ENCODE results near the gene ZMYM5. TPM values are rescaled to one million over a fixed set of nuclear protein-coding genes. Genes with fewer than 3 reads are reported as not detected.
"Not testable (repeated sequence)": the region's sequence is repeated elsewhere in the genome, so short reads cannot be mapped to it uniquely, and the experiment has no call there.

The ZMYM5 gene
- total RNA-seq, 1 experiment from 2014 or later, result 10.6 TPM

GRCh38 chr13:19860884-19861655 is 2.4 kb downstream of the ZMYM5 start:
- no peaks in the 10 kb centered on the region for H3K27me3 Mint-ChIP-seq (ENCODE audit: unreplicated experiment)
- peak overlapping the region; percentile 68 for H3K27ac Mint-ChIP-seq (ENCODE audit: unreplicated experiment)
- TSS peak; percentile 41 for BruUV-seq (replicated peaks)
- CTCF ChIA-PET, result interaction anchor here (0.6 to 1.5 kb wide), 3 partner anchors 26 to 944 kb away, joined by 3 to 6 read pairs (median 5); no protein-coding TSS in a partner anchor
- no peak for TF ChIP-seq CTCF (IDR thresholded peaks at IDR 0.05; ENCODE audit: unreplicated experiment)
- peaks cover 56% of the 10 kb centered on the region for H3K36me3 Mint-ChIP-seq (ENCODE audit: insufficient read depth, unreplicated experiment)
- DNase-seq, result peak; percentile 53
- intact Hi-C loops (cut with micrococcal nuclease; ENCODE audit: unreplicated experiment), result loop anchor here (5.0 kb wide), 1 partner anchor 79 kb away; the partner anchor contains the start of gene PSPC1
- no peaks in the 10 kb centered on the region for H3K4me1 Mint-ChIP-seq (ENCODE audit: low read depth, unreplicated experiment)
- H3K9me3 Mint-ChIP-seq (ENCODE audit: low read depth, unreplicated experiment), result no peaks in the 10 kb centered on the region
- peak overlapping the region; percentile 80 for H3K4me3 Mint-ChIP-seq (ENCODE audit: low read depth, unreplicated experiment)

GRCh38 chr13:19857637-19858036 is 5.8 kb downstream of the ZMYM5 start:
- H3K27me3 Mint-ChIP-seq (ENCODE audit: unreplicated experiment); CTCF ChIA-PET; H3K4me1 Mint-ChIP-seq (ENCODE audit: low read depth, unreplicated experiment); H3K27ac Mint-ChIP-seq (ENCODE audit: unreplicated experiment); DNase-seq; BruUV-seq (replicated peaks); H3K9me3 Mint-ChIP-seq (ENCODE audit: low read depth, unreplicated experiment); H3K4me3 Mint-ChIP-seq (ENCODE audit: low read depth, unreplicated experiment); intact Hi-C loops (cut with micrococcal nuclease; ENCODE audit: unreplicated experiment): not testable (repeated sequence)
- H3K36me3 Mint-ChIP-seq (ENCODE audit: insufficient read depth, unreplicated experiment), result peaks cover 33% of the 10 kb centered on the region

- no peak for DNase-seq
- H3K4me1 Mint-ChIP-seq (ENCODE audit: low read depth, unreplicated experiment), result no peaks in the 10 kb centered on the region
- no TSS peak for BruUV-seq (replicated peaks)
- H3K9me3 Mint-ChIP-seq (ENCODE audit: low read depth, unreplicated experiment), result no peaks in the 10 kb centered on the region
- intact Hi-C loops (cut with micrococcal nuclease; ENCODE audit: unreplicated experiment), result no loop called here
- no peak for TF ChIP-seq CTCF (IDR thresholded peaks at IDR 0.05; ENCODE audit: unreplicated experiment)
- H3K27ac Mint-ChIP-seq (ENCODE audit: unreplicated experiment), result no peak overlapping the region
- CTCF ChIA-PET, result interaction anchor here (0.6 kb wide), 1 partner anchor 11 kb away, joined by 3 read pairs; no protein-coding TSS in a partner anchor
- no peaks in the 10 kb centered on the region for H3K36me3 Mint-ChIP-seq (ENCODE audit: insufficient read depth, unreplicated experiment)
- no peak overlapping the region for H3K4me3 Mint-ChIP-seq (ENCODE audit: low read depth, unreplicated experiment)
- H3K27me3 Mint-ChIP-seq (ENCODE audit: unreplicated experiment), result no peaks in the 10 kb centered on the region
Measured at GRCh38 chr13:19852766-19853165, 10.7 kb downstream of the ZMYM5 start.

- peak; percentile 40 for DNase-seq
- intact Hi-C loops (cut with micrococcal nuclease; ENCODE audit: unreplicated experiment), result no loop called here
- Mint-ChIP-seq H3K27ac (ENCODE audit: unreplicated experiment) (peak overlapping the region; percentile 92), H3K4me1 (ENCODE audit: low read depth, unreplicated experiment) (no peaks in the 10 kb centered on the region), H3K27me3 (ENCODE audit: unreplicated experiment) (no peaks in the 10 kb centered on the region), H3K4me3 (ENCODE audit: low read depth, unreplicated experiment) (peak overlapping the region; percentile 37), H3K36me3 (ENCODE audit: insufficient read depth, unreplicated experiment) (peaks cover 7% of the 10 kb centered on the region), H3K9me3 (ENCODE audit: low read depth, unreplicated experiment) (no peaks in the 10 kb centered on the region)
- CTCF ChIA-PET, result interaction anchor here (0.5 to 1.0 kb wide), 6 partner anchors 17 to 263 kb away, joined by 3 to 5 read pairs (median 4); no protein-coding TSS in a partner anchor
- no TSS peak for BruUV-seq (replicated peaks)
- no peak for TF ChIP-seq CTCF (IDR thresholded peaks at IDR 0.05; ENCODE audit: unreplicated experiment)
Measured at GRCh38 chr13:19845758-19846157, 17.7 kb downstream of the ZMYM5 start.

- no TSS peak for BruUV-seq (replicated peaks)
- Mint-ChIP-seq H3K9me3 (ENCODE audit: low read depth, unreplicated experiment) (no peaks in the 10 kb centered on the region), H3K4me1 (ENCODE audit: low read depth, unreplicated experiment) (no peaks in the 10 kb centered on the region), H3K27me3 (ENCODE audit: unreplicated experiment) (no peaks in the 10 kb centered on the region), H3K4me3 (ENCODE audit: low read depth, unreplicated experiment) (no peak overlapping the region), H3K36me3 (ENCODE audit: insufficient read depth, unreplicated experiment) (peaks cover 9% of the 10 kb centered on the region), H3K27ac (ENCODE audit: unreplicated experiment) (no peak overlapping the region)
- DNase-seq, result no peak
- intact Hi-C loops (cut with micrococcal nuclease; ENCODE audit: unreplicated experiment), result no loop called here
- CTCF ChIA-PET, result no interaction called here
- TF ChIP-seq CTCF (IDR thresholded peaks at IDR 0.05; ENCODE audit: unreplicated experiment), result no peak
Measured at GRCh38 chr13:19838865-19839275, 24.6 kb downstream of the ZMYM5 start.

Measured in Calu3 (cell line).